Spinal cord (tissue), 4 donors: ENCODE results near the gene CTNNA3. TPM values are rescaled to one million over a fixed set of nuclear protein-coding genes. Genes with fewer than 3 reads are reported as not detected.

ENCODE experiments used
- polyA plus RNA-seq, 2 donors: library from polyadenylated mRNA; unstranded; fragments of 120-200 nt; gene quantifications; one replicate each; pipeline ENCODE4 v1.2.1, GENCODE V29; 2013; ENCODE audit not compliant: insufficient read length in 2 of 2
- small RNA-seq: library from RNA; depleted of rRNA; stranded (forward); fragments of <200 nt; gene quantifications from one replicate; pipeline ENCODE3, GENCODE V24; 2014; ENCODE audit warnings: low replicate concordance
- total RNA-seq, 2 donors: library from RNA; depleted of rRNA in 1 of 2; stranded (reverse); fragments of 120-200 nt in 1 of 2; fragments of >200 nt in 1 of 2; gene quantifications; one replicate each; pipeline versions ENCODE4 v1.2.3 to v1.2.4, GENCODE V29; 2013 to 2014

Gene CTNNA3
- total and polyA plus RNA-seq, 4 donors = 15.3 to 63.5 (median 41.0) TPM

Small RNA genes within 50 kb of the gene (small RNA-seq; reads per million reads assigned to genes)
- gene AL607023.1 (not detected), gene MIR7151 (0.36 reads per million, percentile 38 among the genes with 10 or more reads in this experiment)

Other genes starting within 250 kb of the CTNNA3 start
- 10 to 100 TPM; 15.5 to 15.7 TPM for gene DNAJC12, start 142.0 kb upstream of the CTNNA3 start, total RNA-seq
- 10 to 100 TPM; 19.8 to 25.4 TPM for gene DNAJC12, start 142.0 kb upstream of the CTNNA3 start, polyA plus RNA-seq
- gene SIRT1, start 188.5 kb upstream of the CTNNA3 start, total RNA-seq = 10 to 100 TPM; 20.9 to 31.1 TPM
- gene SIRT1, start 188.5 kb upstream of the CTNNA3 start, polyA plus RNA-seq = 10 to 100 TPM; 18.4 to 22.7 TPM